ENCODE data around the gene PCBP3.

PCBP3 gene

GRCh38 chr21:45954261-45954660 lies 310.7 kb downstream of the PCBP3 start:
- no peaks in the 10 kb centered on the region for H3K4me1 ChIP-seq (ENCODE audit: insufficient read depth, low read length)
- H3K9ac ChIP-seq (ENCODE audit: low read depth, low read length), result no peak overlapping the region
- no peaks in the 10 kb centered on the region for H3K79me2 ChIP-seq (ENCODE audit: insufficient read depth, low read length)
- no peaks in the 10 kb centered on the region for H3K36me3 ChIP-seq (ENCODE audit: insufficient read depth, low read length)
- no peak overlapping the region for H2AFZ ChIP-seq (ENCODE audit: low read depth, low read length)
- no peaks in the 10 kb centered on the region for H3K9me3 ChIP-seq (ENCODE audit: insufficient read depth, low read length, severe bottlenecking)
- TF ChIP-seq CTCF (IDR thresholded peaks at IDR 0.05; ENCODE audit: borderline replicate concordance, extremely low read depth, low read length, poor library complexity, severe bottlenecking) (no peak), EZH2 (IDR thresholded peaks at IDR 0.05; ENCODE audit: borderline replicate concordance, low read depth, low read length, severe bottlenecking) (no peak)
- ATAC-seq (ENCODE audit: insufficient read depth, low read depth) (no peak), DNase-seq (no peak)
- H3K27me3 ChIP-seq (ENCODE audit: insufficient read depth, low read length, poor library complexity), result peaks cover 11% of the 10 kb centered on the region
- H3K4me3 ChIP-seq (ENCODE audit: low read depth in 1 of 2, low read length in 2 of 2), result no peak overlapping the region
- no peaks in the 10 kb centered on the region; the same call in 1 of the 2 replicates for H4K20me1 ChIP-seq (ENCODE audit: insufficient read depth, low read length)
- no peak overlapping the region for H3K27ac ChIP-seq (ENCODE audit: low read length)
- no peak overlapping the region for H3K4me2 ChIP-seq (ENCODE audit: insufficient read depth, low read length)

- no peak overlapping the region for H3K4me2 ChIP-seq (ENCODE audit: insufficient read depth, low read length)
- no peak overlapping the region for H3K9ac ChIP-seq (ENCODE audit: low read depth, low read length)
- DNase-seq (no peak), ATAC-seq (ENCODE audit: insufficient read depth, low read depth) (no peak)
- no peaks in the 10 kb centered on the region for H3K36me3 ChIP-seq (ENCODE audit: insufficient read depth, low read length)
- H3K4me3 ChIP-seq (ENCODE audit: low read depth in 1 of 2, low read length in 2 of 2), result no peak overlapping the region
- H2AFZ ChIP-seq (ENCODE audit: low read depth, low read length), result no peak overlapping the region
- H3K4me1 ChIP-seq (ENCODE audit: insufficient read depth, low read length), result no peaks in the 10 kb centered on the region
- no peak overlapping the region for H3K27ac ChIP-seq (ENCODE audit: low read length)
- H3K27me3 ChIP-seq (ENCODE audit: insufficient read depth, low read length, poor library complexity), result peaks cover 11% of the 10 kb centered on the region
- no peaks in the 10 kb centered on the region; the same call in 1 of the 2 replicates for H4K20me1 ChIP-seq (ENCODE audit: insufficient read depth, low read length)
- TF ChIP-seq EZH2 (IDR thresholded peaks at IDR 0.05; ENCODE audit: borderline replicate concordance, low read depth, low read length, severe bottlenecking), result no peak
- no peak for TF ChIP-seq CTCF (IDR thresholded peaks at IDR 0.05; ENCODE audit: borderline replicate concordance, extremely low read depth, low read length, poor library complexity, severe bottlenecking)
- H3K79me2 ChIP-seq (ENCODE audit: insufficient read depth, low read length), result no peaks in the 10 kb centered on the region
- H3K9me3 ChIP-seq (ENCODE audit: insufficient read depth, low read length, severe bottlenecking), result peaks cover 2% of the 10 kb centered on the region
Measured at GRCh38 chr21:45954921-45955320, 311.4 kb downstream of the PCBP3 start.

- Histone ChIP-seq H3K4me3 (ENCODE audit: low read depth in 1 of 2, low read length in 2 of 2) (no peak overlapping the region), H3K27me3 (ENCODE audit: insufficient read depth, low read length, poor library complexity) (peaks cover 11% of the 10 kb centered on the region), H4K20me1 (ENCODE audit: insufficient read depth, low read length) (no peaks in the 10 kb centered on the region), H3K79me2 (ENCODE audit: insufficient read depth, low read length) (no peaks in the 10 kb centered on the region), H3K4me2 (ENCODE audit: insufficient read depth, low read length) (no peak overlapping the region), H3K27ac (ENCODE audit: low read length) (no peak overlapping the region), H3K9ac (ENCODE audit: low read depth, low read length) (no peak overlapping the region), H2AFZ (ENCODE audit: low read depth, low read length) (no peak overlapping the region), H3K4me1 (ENCODE audit: insufficient read depth, low read length) (no peaks in the 10 kb centered on the region), H3K36me3 (ENCODE audit: insufficient read depth, low read length) (no peaks in the 10 kb centered on the region), H3K9me3 (ENCODE audit: insufficient read depth, low read length, severe bottlenecking) (peaks cover 5% of the 10 kb centered on the region)
- no peak for TF ChIP-seq EZH2 (IDR thresholded peaks at IDR 0.05; ENCODE audit: borderline replicate concordance, low read depth, low read length, severe bottlenecking)
- TF ChIP-seq CTCF (IDR thresholded peaks at IDR 0.05; ENCODE audit: borderline replicate concordance, extremely low read depth, low read length, poor library complexity, severe bottlenecking), result no peak
- ATAC-seq (ENCODE audit: insufficient read depth, low read depth), result no peak
- no peak for DNase-seq
Measured at GRCh38 chr21:45957551-45957950, 314.0 kb downstream of the PCBP3 start.
